ENCODE data around the gene GBF1. TPM values are rescaled to one million over a fixed set of nuclear protein-coding genes. Genes with fewer than 3 reads are reported as not detected.

Gene GBF1
- total and polyA plus RNA-seq, 7 experiments from 2014 or later: 8.5 to 47.2 (median 37.2) TPM

GRCh38 chr10:102425444-102425843 lies 180.1 kb downstream of the GBF1 start:
- ATAC-seq: no peak
- Histone ChIP-seq H3K36me3 (ENCODE audit: control insufficient read depth in 2 of 3, insufficient read depth in 3 of 3, low read length in 3 of 3) (peaks cover 0 to 24% (median 0%) of the 10 kb centered on the region in 3 experiments), H3K27me3 (ENCODE audit: control insufficient read depth in 2 of 2, insufficient read depth in 2 of 2, low read length in 2 of 2) (no peaks in the 10 kb centered on the region), H3K4me1 (ENCODE audit: control insufficient read depth in 2 of 2, insufficient read depth in 2 of 2, low read length in 2 of 2) (peaks cover 11 to 18% of the 10 kb centered on the region in 2 donors), H3K9me3 (ENCODE audit: control insufficient read depth in 2 of 3, low read length in 3 of 3) (no peaks in the 10 kb centered on the region), H3K27ac (ENCODE audit: low read depth, low read length) (no peak overlapping the region), H3K4me3 (ENCODE audit: low read length) (no peak overlapping the region)
- ChIA-PET POLR2A (interaction anchor here (0.6 to 6.3 kb wide), 2 partner anchors 28 to 46 kb away, joined by 3 to 90 read pairs; partner anchors contain the start of gene NFKB2), CTCF (interaction anchor here (0.6 to 0.7 kb wide), 2 partner anchors 25 to 28 kb away, joined by 3 read pairs; partner anchors contain the start of gene C10orf95)
- Mint-ChIP-seq H3K9me3 (peaks cover 0 to 2% (median 0%) of the 10 kb centered on the region in 11 donors), H3K27ac (peak overlapping the region in 3 of 9 donors; percentile 15 to 67 (median 54)), H3K27me3 (peaks cover 0 to 3% (median 0%) of the 10 kb centered on the region in 5 donors), H3K4me3 (no peak overlapping the region), H3K36me3 (peaks cover 0 to 7% (median 0%) of the 10 kb centered on the region in 5 donors), H3K4me1 (peaks cover 19 to 29% (median 22%) of the 10 kb centered on the region in 7 donors)
- intact Hi-C loops (cut with micrococcal nuclease): no loop called here
- DNase-seq: peak in 1 of 9 donors; percentile 5

GRCh38 chr10:102426803-102427287 lies 181.5 kb downstream of the GBF1 start:
- Mint-ChIP-seq H3K27ac (peak overlapping the region in 2 of 9 donors; percentile 26 to 74), H3K27me3 (no peaks in the 10 kb centered on the region), H3K4me3 (no peak overlapping the region), H3K36me3 (peaks cover 0 to 7% (median 0%) of the 10 kb centered on the region in 5 donors), H3K4me1 (peaks cover 19 to 27% (median 22%) of the 10 kb centered on the region in 7 donors), H3K9me3 (no peaks in the 10 kb centered on the region)
- peak in 1 of 9 donors; percentile 2 for DNase-seq
- Histone ChIP-seq H3K4me3 (ENCODE audit: low read length) (no peak overlapping the region), H3K9me3 (ENCODE audit: control insufficient read depth in 2 of 3, low read length in 3 of 3) (no peaks in the 10 kb centered on the region), H3K27ac (ENCODE audit: low read depth, low read length) (no peak overlapping the region), H3K27me3 (ENCODE audit: control insufficient read depth in 2 of 2, insufficient read depth in 2 of 2, low read length in 2 of 2) (no peaks in the 10 kb centered on the region), H3K36me3 (ENCODE audit: control insufficient read depth in 2 of 3, insufficient read depth in 3 of 3, low read length in 3 of 3) (peaks cover 0 to 24% (median 0%) of the 10 kb centered on the region in 3 experiments), H3K4me1 (ENCODE audit: control insufficient read depth in 2 of 2, insufficient read depth in 2 of 2, low read length in 2 of 2) (peaks cover 15 to 22% of the 10 kb centered on the region in 2 donors)
- intact Hi-C loops (cut with micrococcal nuclease): no loop called here
- no peak for ATAC-seq
- ChIA-PET CTCF (interaction anchor here (0.9 kb wide), 1 partner anchor 73 kb away, joined by 3 read pairs; no protein-coding TSS in a partner anchor), POLR2A (interaction anchor here (0.6 to 1.8 kb wide), 4 partner anchors 9 to 287 kb away, joined by 3 read pairs; no protein-coding TSS in a partner anchor)

- Histone ChIP-seq H3K4me1 (ENCODE audit: control insufficient read depth in 2 of 2, insufficient read depth in 2 of 2, low read length in 2 of 2) (peaks cover 13 to 27% of the 10 kb centered on the region in 2 donors), H3K4me3 (ENCODE audit: low read length) (no peak overlapping the region), H3K27ac (ENCODE audit: low read depth, low read length) (no peak overlapping the region), H3K9me3 (ENCODE audit: control insufficient read depth in 2 of 3, low read length in 3 of 3) (no peaks in the 10 kb centered on the region), H3K27me3 (ENCODE audit: control insufficient read depth in 2 of 2, insufficient read depth in 2 of 2, low read length in 2 of 2) (no peaks in the 10 kb centered on the region), H3K36me3 (ENCODE audit: control insufficient read depth in 2 of 3, insufficient read depth in 3 of 3, low read length in 3 of 3) (peaks cover 0 to 9% (median 0%) of the 10 kb centered on the region in 3 experiments)
- H3K27ac Mint-ChIP-seq: peak overlapping the region in 1 of 9 donors; percentile 28
- H3K27me3 Mint-ChIP-seq: no peaks in the 10 kb centered on the region
- CTCF ChIA-PET: no interaction called here
- ATAC-seq: no peak
- POLR2A ChIA-PET: interaction anchor here (1.1 kb wide), 1 partner anchor 33 kb away, joined by 3 read pairs; no protein-coding TSS in a partner anchor
- no peak overlapping the region for H3K4me3 Mint-ChIP-seq
- peaks cover 0 to 7% (median 0%) of the 10 kb centered on the region in 5 donors for H3K36me3 Mint-ChIP-seq
- peaks cover 0 to 6% (median 0%) of the 10 kb centered on the region in 11 donors for H3K9me3 Mint-ChIP-seq
- intact Hi-C loops (cut with micrococcal nuclease): no loop called here
- peaks cover 16 to 38% (median 31%) of the 10 kb centered on the region in 7 donors for H3K4me1 Mint-ChIP-seq
- no peak for DNase-seq
Observed at GRCh38 chr10:102429468-102429867, 184.1 kb downstream of the GBF1 start.

DNA sequence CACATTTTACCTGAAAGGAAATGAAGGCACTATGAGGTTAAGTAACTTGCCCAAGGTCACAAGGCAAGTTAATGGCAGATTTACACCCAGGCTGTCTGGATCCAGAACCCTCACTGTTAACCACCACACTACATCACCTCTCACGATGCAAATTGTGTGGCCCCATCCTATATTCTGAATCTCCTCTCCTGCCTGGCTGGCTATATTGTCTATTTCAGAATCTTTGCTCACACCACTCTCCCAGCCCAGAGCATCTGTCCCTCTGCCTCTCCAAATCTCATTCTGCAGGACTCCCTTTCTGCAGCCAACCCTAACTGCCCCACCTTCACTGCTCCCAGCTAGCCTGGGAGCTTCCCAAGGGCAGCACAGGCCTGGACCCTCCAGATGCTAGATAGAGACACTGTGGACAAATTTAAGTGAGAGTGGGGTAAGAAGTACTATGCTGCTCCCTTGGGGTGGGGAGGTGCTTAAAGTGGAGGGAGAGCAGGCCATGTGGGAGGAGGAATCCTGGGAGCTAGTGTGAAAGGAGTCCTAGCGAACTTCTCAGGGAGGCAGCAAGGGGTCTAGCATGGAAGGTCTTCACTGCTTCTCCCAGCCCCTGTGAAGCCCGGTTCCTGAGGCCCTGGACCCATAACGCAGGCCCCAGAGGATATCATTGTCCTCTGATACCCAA lies 186.3 kb downstream of the GBF1 start:
- CTCF ChIA-PET: interaction anchor here (1.3 to 2.2 kb wide), 3 partner anchors 10 to 71 kb away, joined by 3 to 20 read pairs (median 9); partner anchors contain the start of genes ACTR1A and FBXL15
- intact Hi-C loops (cut with micrococcal nuclease): loop anchor here (1.0 to 10.0 kb wide), 8 partner anchors 10 to 617 kb away; partner anchors contain the start of genes ACTR1A (in 2 of the 2), NOLC1 (in 1 of the 2) and OGA (in 1 of the 2)
- DNase-seq (no peak), ATAC-seq (no peak)
- peak overlapping the region; percentile 80 for H3K27ac ChIP-seq (ENCODE audit: low read depth, low read length)
- Mint-ChIP-seq H3K9me3 (peaks cover 0 to 6% (median 0%) of the 10 kb centered on the region in 11 donors), H3K4me3 (peak overlapping the region; percentile 81 to 96 (median 93)), H3K36me3 (peaks cover 0 to 3% (median 0%) of the 10 kb centered on the region in 5 donors), H3K4me1 (peaks cover 33 to 52% (median 43%) of the 10 kb centered on the region in 7 donors), H3K27ac (peak overlapping the region; percentile 77 to 97 (median 92)), H3K27me3 (no peaks in the 10 kb centered on the region)
- H3K36me3 ChIP-seq (ENCODE audit: control insufficient read depth in 2 of 3, insufficient read depth in 3 of 3, low read length in 3 of 3): peaks cover 0 to under 1% (median 0%) of the 10 kb centered on the region in 3 experiments
- H3K4me3 ChIP-seq (ENCODE audit: low read length): peak overlapping the region; percentile 96
- H3K4me1 ChIP-seq (ENCODE audit: control insufficient read depth in 2 of 2, insufficient read depth in 2 of 2, low read length in 2 of 2): peaks cover 28 to 43% of the 10 kb centered on the region in 2 donors
- H3K9me3 ChIP-seq (ENCODE audit: control insufficient read depth in 2 of 3, low read length in 3 of 3): no peaks in the 10 kb centered on the region
- POLR2A ChIA-PET: interaction anchor here (1.0 to 8.1 kb wide), 10 partner anchors 9 to 213 kb away, joined by 3 to 157 read pairs (median 6); partner anchors contain the start of genes ACTR1A, C10orf95, FBXL15 and TRIM8
- H3K27me3 ChIP-seq (ENCODE audit: control insufficient read depth in 2 of 2, insufficient read depth in 2 of 2, low read length in 2 of 2): no peaks in the 10 kb centered on the region

Other genes starting within 250 kb of the GBF1 start
- 10 to 100 TPM; 26.7 to 34.0 (median 28.8) TPM for gene ARMH3, start 189.4 kb upstream of the GBF1 start, total RNA-seq
- gene ARMH3, start 189.4 kb upstream of the GBF1 start, polyA plus RNA-seq: 10 to 100 TPM; 19.7 to 22.5 TPM
- gene HPS6, start 180.2 kb upstream of the GBF1 start, total RNA-seq: 10 to 100 TPM; 12.1 to 24.2 (median 20.9) TPM
- gene HPS6, start 180.2 kb upstream of the GBF1 start, polyA plus RNA-seq: 10 to 100 TPM; 13.8 to 29.9 TPM
- 100 to 1,000 TPM; 101 to 152 (median 115) TPM for gene LDB1, start 125.2 kb upstream of the GBF1 start, total RNA-seq
- gene LDB1, start 125.2 kb upstream of the GBF1 start, polyA plus RNA-seq: 10 to 100 TPM; 26.2 to 45.8 TPM
- 10 to 100 TPM; 33.7 to 56.5 (median 40.6) TPM for gene PPRC1, start 112.5 kb upstream of the GBF1 start, total RNA-seq
- 10 to 100 TPM in 1 of 2 donors, 1 to 10 TPM in 1; 9.7 to 31.0 TPM for gene PPRC1, start 112.5 kb upstream of the GBF1 start, polyA plus RNA-seq
- gene NOLC1, start 93.1 kb upstream of the GBF1 start, total RNA-seq: 10 to 100 TPM; 45.1 to 98.5 (median 58.8) TPM
- 10 to 100 TPM; 54.5 to 91.6 TPM for gene NOLC1, start 93.1 kb upstream of the GBF1 start, polyA plus RNA-seq
- gene ELOVL3, start 19.2 kb upstream of the GBF1 start, total RNA-seq: not detected
- not detected for gene ELOVL3, start 19.2 kb upstream of the GBF1 start, polyA plus RNA-seq
- gene PITX3, start 4.0 kb upstream of the GBF1 start, total RNA-seq: not detected
- not detected for gene PITX3, start 4.0 kb upstream of the GBF1 start, polyA plus RNA-seq
- 100 to 1,000 TPM; 146 to 271 (median 222) TPM for gene NFKB2, start 150.2 kb downstream of the GBF1 start, total RNA-seq
- 10 to 100 TPM in 1 of 2 donors, 1 to 10 TPM in 1; 8.7 to 13.1 TPM for gene NFKB2, start 150.2 kb downstream of the GBF1 start, polyA plus RNA-seq
- gene PSD, start 173.3 kb downstream of the GBF1 start, total RNA-seq: 10 to 100 TPM in 3 of 5 experiments, 1 to 10 TPM in 2; 3.5 to 16.9 (median 11.2) TPM
- 1 to 10 TPM; 3.9 to 4.5 TPM for gene PSD, start 173.3 kb downstream of the GBF1 start, polyA plus RNA-seq
- gene FBXL15, start 175.3 kb downstream of the GBF1 start, total RNA-seq: 10 to 100 TPM; 10.8 to 21.0 (median 14.1) TPM
- gene FBXL15, start 175.3 kb downstream of the GBF1 start, polyA plus RNA-seq: 10 to 100 TPM; 26.7 to 40.4 TPM
- gene CUEDC2, start 187.0 kb downstream of the GBF1 start, total RNA-seq: 10 to 100 TPM; 27.0 to 69.0 (median 31.9) TPM
- gene CUEDC2, start 187.0 kb downstream of the GBF1 start, polyA plus RNA-seq: 10 to 100 TPM; 60.1 to 67.2 TPM
- gene C10orf95, start 206.0 kb downstream of the GBF1 start, total RNA-seq: under 1 TPM in 4 of 5 experiments, not detected in 1; 0.19 to 0.78 (median 0.51) TPM
- under 1 TPM; 0.32 to 0.41 TPM for gene C10orf95, start 206.0 kb downstream of the GBF1 start, polyA plus RNA-seq

All from naive thymus-derived CD4-positive, alpha-beta T cell (primary cell).